ENCODE measurements around the gene CPLX3. TPM values are rescaled to one million over a fixed set of nuclear protein-coding genes. Genes with fewer than 3 reads are reported as not detected.

CPLX3 gene
- total RNA-seq, 2 donors from 2014 or later, result 0.15 to 0.19 TPM

DNA sequence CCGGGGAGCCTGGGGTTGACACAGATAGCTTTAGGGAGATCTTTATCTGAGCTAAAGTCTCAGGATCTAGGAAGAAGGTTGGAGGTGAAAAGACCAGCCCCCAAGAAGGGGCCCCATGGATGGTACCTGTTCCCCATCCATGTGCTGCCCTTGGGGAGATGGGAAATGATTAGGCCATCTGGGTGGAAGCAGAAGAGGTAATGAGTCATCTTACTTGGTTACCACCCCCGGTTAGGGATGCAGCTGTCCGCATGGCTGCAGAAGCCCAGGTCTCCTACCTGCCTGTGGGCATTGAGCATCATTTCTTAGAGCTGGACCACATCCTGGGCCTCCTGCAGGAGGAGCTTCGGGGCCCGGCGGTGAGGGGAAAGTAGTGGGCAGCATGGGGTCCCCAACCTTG, 3.1 kb upstream of the CPLX3 start:
- Mint-ChIP-seq H3K36me3 (ENCODE audit: low read depth) (no peaks in the 10 kb centered on the region), H3K27ac (no peak overlapping the region)
- no peak for ATAC-seq (replicated peaks)

DNA sequence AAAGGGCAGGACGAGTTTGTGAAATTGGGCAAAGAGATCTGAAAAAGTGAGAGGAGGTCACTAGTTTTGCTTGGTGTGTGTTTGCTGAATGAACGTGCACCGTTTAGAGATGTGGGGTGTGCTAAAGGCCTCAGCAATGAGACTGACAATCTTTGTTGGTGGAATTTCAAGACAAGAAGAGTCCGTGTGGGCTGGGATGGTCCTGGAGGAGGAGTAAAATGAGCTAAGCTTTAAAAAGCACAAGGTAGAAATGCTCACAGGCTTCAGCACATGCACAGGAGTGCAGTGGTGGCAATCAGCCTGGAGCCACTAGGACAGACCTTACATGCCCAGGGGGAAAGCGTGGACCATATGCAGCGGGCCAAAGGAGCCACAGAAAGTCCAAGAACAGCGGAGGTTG, 1.5 kb upstream of the CPLX3 start:
- Mint-ChIP-seq H3K36me3 (ENCODE audit: low read depth) (no peaks in the 10 kb centered on the region), H3K27ac (no peak overlapping the region), H3K4me3 (no peak overlapping the region), H3K27me3 (peaks cover 14% of the 10 kb centered on the region), H3K4me1 (peaks cover 5% of the 10 kb centered on the region), H3K9me3 (no peaks in the 10 kb centered on the region)
- ATAC-seq (replicated peaks), result no peak

More for the DNA sequence above, 3.1 kb upstream of the CPLX3 start:
- no peak overlapping the region for H3K4me3 Mint-ChIP-seq
- peaks cover 14% of the 10 kb centered on the region for H3K27me3 Mint-ChIP-seq
- H3K9me3 Mint-ChIP-seq, result no peaks in the 10 kb centered on the region
- peaks cover 4% of the 10 kb centered on the region for H3K4me1 Mint-ChIP-seq

DNA sequence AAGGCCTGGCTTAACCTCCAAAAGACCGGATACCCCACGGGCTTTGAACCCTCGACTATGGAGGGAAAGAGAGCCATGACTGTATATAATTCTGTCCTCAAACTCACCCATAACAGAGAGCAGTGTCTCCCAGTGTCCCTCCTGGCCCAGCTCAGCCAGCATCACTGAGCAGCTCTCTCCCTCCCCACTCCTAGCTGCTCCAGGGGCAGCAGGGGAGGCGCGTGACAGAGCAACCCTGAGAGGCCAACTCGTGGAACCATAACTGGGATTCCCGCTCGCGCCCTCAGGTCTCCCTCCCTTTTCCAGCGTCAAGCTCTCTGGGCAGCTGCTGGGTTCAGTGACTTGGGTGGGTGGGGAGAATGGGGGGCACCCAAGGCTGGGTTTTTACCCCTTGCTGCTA, 561 bp upstream of the CPLX3 start:
- Mint-ChIP-seq H3K4me1 (peaks cover 5% of the 10 kb centered on the region), H3K9me3 (no peaks in the 10 kb centered on the region), H3K4me3 (no peak overlapping the region), H3K36me3 (ENCODE audit: low read depth) (no peaks in the 10 kb centered on the region), H3K27me3 (peaks cover 14% of the 10 kb centered on the region), H3K27ac (no peak overlapping the region)
- ATAC-seq (replicated peaks), result no peak

DNA sequence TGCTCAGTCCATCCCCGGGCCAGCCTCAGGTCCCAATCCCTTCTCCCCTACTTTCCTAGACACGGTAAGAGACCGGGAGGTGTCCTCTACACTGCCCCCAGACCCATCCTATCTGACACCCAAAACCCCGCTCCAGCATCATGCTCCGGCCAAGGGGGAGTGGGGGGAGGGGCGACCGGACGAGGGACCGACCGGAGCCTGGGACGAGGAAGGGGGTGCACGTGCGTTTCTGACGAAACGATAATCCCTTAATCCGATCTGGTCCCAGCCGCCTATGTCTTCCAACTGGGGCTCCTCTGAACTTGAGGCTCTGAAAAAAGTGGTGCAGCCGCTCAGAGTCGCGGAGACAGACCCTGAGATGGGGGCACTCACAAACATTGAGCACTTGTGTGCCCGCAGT, 494 bp downstream of the CPLX3 start:
- no peaks in the 10 kb centered on the region for H3K36me3 Mint-ChIP-seq (ENCODE audit: low read depth)
- no peaks in the 10 kb centered on the region for H3K9me3 Mint-ChIP-seq
- ATAC-seq (replicated peaks), result no peak
- peaks cover 14% of the 10 kb centered on the region for H3K27me3 Mint-ChIP-seq
- no peak overlapping the region for H3K27ac Mint-ChIP-seq
- peaks cover 5% of the 10 kb centered on the region for H3K4me1 Mint-ChIP-seq
- no peak overlapping the region for H3K4me3 Mint-ChIP-seq

DNA sequence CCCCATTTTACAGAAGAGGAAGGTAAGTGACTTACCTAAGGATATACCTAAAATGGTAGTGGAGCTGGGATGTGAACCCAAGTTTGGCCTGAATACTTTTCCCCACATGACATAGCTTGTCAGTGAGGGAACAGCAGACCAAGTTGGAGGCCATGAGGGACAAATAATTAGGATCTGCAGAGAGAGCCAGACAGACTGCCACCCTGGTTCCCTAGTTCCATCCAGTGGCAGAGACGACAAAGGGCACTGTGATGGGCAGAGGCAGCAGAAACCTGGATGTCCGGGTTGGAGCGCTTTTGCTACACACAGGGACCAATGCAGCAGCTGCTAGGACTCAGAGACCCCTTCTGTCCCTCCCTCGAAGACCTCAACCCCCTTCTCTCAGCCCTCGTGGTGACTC, 1.2 kb downstream of the CPLX3 start:
- H3K36me3 Mint-ChIP-seq (ENCODE audit: low read depth), result no peaks in the 10 kb centered on the region
- no peak for ATAC-seq (replicated peaks)
- peaks cover 5% of the 10 kb centered on the region for H3K4me1 Mint-ChIP-seq

DNA sequence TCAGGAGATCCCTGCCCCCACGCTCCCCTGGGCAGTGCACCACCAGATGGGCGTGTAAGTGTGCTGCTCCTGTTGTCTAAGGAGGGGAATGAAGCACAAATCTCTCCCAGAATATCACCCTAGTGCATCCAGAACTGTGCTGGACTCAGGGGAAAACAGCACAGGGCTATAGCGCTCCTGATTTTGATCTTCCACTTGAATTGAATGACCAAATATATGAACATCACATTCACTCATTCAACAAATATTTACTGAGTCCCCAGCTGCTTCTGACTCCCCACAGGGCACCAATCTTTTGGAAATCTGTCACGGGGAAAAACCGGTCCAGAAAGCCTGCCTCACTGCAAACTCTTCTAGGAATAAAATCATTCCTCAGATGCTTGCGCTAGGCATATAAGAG, 2.4 kb downstream of the CPLX3 start:
- Mint-ChIP-seq H3K36me3 (ENCODE audit: low read depth) (no peaks in the 10 kb centered on the region), H3K27me3 (peaks cover 14% of the 10 kb centered on the region), H3K4me3 (no peak overlapping the region), H3K4me1 (peaks cover 5% of the 10 kb centered on the region), H3K27ac (peak overlapping the region; percentile 17), H3K9me3 (no peaks in the 10 kb centered on the region)
- no peak for ATAC-seq (replicated peaks)

More for the DNA sequence above, 1.2 kb downstream of the CPLX3 start:
- Mint-ChIP-seq H3K9me3 (no peaks in the 10 kb centered on the region), H3K4me3 (no peak overlapping the region), H3K27me3 (peaks cover 14% of the 10 kb centered on the region), H3K27ac (no peak overlapping the region)

DNA sequence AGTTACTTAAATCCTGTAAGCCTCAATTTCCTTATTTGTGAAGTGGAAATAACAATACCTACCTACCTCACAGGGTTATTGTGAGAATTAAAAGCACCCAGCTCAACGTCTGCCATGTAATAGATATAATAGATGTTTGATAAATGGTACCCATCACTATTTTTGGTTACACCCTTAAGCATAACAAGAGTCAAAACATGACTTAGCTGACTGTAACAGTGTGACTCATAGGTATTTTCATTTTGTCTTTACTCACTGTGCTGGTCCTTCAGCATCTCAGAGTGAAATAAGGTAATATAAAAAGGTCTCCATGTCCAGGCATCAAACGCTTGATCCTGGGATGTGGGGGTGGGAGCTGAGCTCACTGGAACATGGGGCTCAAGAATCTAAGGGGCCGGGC, 3.1 kb downstream of the CPLX3 start:
- Mint-ChIP-seq H3K9me3 (no peaks in the 10 kb centered on the region), H3K36me3 (ENCODE audit: low read depth) (no peaks in the 10 kb centered on the region), H3K4me1 (peaks cover 5% of the 10 kb centered on the region), H3K27me3 (peaks cover 14% of the 10 kb centered on the region), H3K4me3 (no peak overlapping the region), H3K27ac (peak overlapping the region; percentile 76)
- ATAC-seq (replicated peaks), result peak; percentile 95

DNA sequence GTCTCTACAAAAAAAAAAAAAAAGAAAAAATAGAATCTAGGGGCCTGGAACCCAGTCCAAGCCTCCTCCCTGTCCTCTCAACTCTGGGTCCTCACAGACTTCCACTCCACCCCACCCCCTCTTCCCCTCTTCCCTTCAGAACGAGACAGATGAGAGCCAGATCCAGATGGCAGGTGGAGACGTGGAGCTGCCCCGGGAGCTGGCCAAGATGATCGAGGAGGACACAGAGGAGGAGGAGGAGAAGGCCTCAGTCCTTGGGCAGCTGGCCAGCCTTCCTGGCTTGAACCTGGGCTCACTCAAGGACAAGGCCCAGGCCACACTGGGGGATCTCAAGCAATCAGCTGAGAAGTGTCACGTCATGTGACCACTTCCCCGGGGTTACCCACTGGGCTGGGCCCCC, 3.6 kb downstream of the CPLX3 start:
- no peak for ATAC-seq (replicated peaks)
- no peaks in the 10 kb centered on the region for H3K9me3 Mint-ChIP-seq
- peaks cover 5% of the 10 kb centered on the region for H3K4me1 Mint-ChIP-seq
- peak overlapping the region; percentile 76 for H3K27ac Mint-ChIP-seq
- H3K4me3 Mint-ChIP-seq, result no peak overlapping the region
- no peaks in the 10 kb centered on the region for H3K36me3 Mint-ChIP-seq (ENCODE audit: low read depth)
- peaks cover 14% of the 10 kb centered on the region for H3K27me3 Mint-ChIP-seq

DNA sequence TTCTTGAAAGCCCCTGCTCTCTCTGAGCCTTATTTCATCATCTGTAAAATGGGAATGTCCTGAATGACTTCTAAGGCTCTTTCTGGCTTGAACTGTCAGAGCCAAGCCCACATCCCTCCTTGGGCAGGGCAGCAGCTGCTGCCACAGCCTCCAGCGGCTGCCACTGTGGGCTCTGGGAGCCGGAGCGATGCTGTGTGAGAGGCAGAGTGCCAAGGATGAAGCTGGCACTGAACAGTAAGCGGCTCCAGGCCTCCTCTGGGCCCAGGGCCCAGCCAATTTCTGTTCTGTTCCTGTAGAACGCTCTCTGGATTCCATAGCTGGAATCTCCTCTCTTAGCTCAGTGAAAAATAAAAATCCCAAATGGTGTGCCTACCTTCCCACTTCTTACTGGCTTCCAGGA, 4.4 kb downstream of the CPLX3 start:
- H3K36me3 Mint-ChIP-seq (ENCODE audit: low read depth), result peaks cover 6% of the 10 kb centered on the region
- H3K27ac Mint-ChIP-seq, result peak overlapping the region; percentile 76
- no peak for ATAC-seq (replicated peaks)
- peaks cover 14% of the 10 kb centered on the region for H3K27me3 Mint-ChIP-seq
- no peaks in the 10 kb centered on the region for H3K9me3 Mint-ChIP-seq
- no peak overlapping the region for H3K4me3 Mint-ChIP-seq
- peaks cover 11% of the 10 kb centered on the region for H3K4me1 Mint-ChIP-seq

DNA sequence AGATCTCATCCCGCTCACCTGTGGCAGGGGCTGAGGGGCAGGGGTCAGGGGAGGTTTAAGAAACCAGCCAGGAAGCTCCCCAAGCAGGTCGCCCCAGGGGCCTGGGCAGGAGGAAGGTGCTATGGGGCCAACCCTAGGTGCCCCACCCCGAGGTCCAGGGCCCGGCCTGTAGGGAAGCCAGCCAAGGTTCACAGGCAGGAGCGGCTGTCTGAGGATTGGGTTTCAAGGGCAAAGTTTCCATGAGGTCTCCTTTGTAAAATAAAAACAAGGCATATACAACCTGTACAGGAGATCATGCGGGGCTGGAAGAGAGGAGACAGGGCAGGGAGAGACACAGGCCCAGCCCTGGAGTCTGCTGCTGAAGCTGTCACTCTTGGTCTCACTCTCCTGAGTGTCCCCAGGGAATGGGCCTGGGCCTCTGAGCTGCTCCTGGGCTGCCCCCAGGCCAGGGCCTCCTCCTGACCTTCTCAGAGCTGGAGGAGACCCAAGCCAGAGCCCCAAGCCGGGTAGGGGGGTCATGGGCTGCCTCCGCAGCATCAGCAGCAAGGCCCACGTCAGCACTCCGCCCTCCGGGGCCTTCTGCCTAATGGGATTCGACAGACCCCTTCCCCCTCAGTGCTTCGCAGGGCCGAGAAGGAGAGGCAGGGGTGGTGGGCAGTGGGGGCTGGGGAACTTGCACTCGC, 5.5 kb downstream of the CPLX3 start:
- H3K27me3 Mint-ChIP-seq, result peaks cover 13% of the 10 kb centered on the region
- no peaks in the 10 kb centered on the region for H3K9me3 Mint-ChIP-seq
- no peak for ATAC-seq (replicated peaks)
- peaks cover 13% of the 10 kb centered on the region for H3K36me3 Mint-ChIP-seq (ENCODE audit: low read depth)
- H3K4me1 Mint-ChIP-seq, result peaks cover 11% of the 10 kb centered on the region
- H3K27ac Mint-ChIP-seq, result no peak overlapping the region
- H3K4me3 Mint-ChIP-seq, result no peak overlapping the region

DNA sequence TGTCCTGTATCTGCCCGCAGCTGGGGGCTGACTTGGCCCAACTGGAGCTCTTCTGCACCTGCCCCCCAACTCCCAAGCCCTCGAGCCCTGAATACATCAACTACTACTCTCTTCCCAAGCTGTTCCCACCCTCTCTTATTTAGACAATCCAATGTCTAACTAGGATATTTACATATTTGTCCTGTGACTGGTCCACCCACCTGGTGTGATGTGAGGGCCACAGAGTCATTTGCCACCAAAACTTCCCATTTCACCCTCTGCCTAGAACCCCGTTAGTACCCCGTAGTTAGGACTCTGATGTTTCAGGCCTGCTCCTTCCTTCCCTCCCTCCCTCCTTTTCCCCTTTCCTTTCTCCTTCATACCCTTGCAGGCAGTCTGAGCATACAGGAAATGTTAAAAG, 6.4 kb downstream of the CPLX3 start:
- peak overlapping the region; percentile 56 for H3K27ac Mint-ChIP-seq

DNA sequence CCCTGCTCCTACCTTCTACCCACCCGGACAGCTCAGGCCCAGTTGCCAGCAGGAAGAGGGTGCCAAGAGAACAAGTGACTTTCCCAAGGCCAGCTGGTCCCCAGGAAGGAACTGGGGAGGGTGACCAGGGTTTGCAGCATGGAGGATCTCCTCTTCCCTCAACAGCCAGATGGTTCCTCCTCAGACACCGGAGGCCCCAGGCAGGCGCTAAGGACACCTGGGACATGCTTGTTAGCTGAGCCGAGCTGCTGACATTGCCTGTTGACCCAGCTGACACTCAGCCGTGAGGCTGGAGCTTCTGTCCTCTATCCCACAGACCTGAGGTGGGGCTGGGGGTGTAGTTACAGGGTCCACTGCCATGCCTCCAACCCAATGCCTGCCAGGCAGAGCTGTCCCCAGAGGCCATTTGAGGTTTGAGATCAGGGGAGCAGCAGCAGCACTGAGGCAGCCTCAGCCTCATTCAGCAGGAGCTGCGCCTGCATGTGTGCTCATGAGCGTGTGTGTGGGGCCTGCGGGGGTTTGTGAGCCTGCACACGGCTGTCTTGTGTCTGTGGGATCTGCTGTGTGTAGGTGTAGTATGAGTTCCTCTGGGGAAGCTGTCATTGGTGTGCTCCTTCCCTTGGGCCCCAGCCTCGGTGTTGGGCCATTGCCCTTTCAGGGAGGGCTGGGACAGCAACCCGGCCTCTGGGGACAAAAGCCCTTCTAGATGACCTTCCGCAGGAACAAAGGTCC, 7.1 kb downstream of the CPLX3 start:
- Mint-ChIP-seq H3K9me3 (no peaks in the 10 kb centered on the region), H3K4me1 (peaks cover 11% of the 10 kb centered on the region), H3K4me3 (no peak overlapping the region), H3K36me3 (ENCODE audit: low read depth) (peaks cover 22% of the 10 kb centered on the region), H3K27me3 (no peaks in the 10 kb centered on the region), H3K27ac (no peak overlapping the region)
- ATAC-seq (replicated peaks), result no peak

More for the DNA sequence above, 6.4 kb downstream of the CPLX3 start:
- Mint-ChIP-seq H3K4me1 (peaks cover 11% of the 10 kb centered on the region), H3K9me3 (no peaks in the 10 kb centered on the region), H3K36me3 (ENCODE audit: low read depth) (peaks cover 22% of the 10 kb centered on the region), H3K4me3 (no peak overlapping the region), H3K27me3 (peaks cover 5% of the 10 kb centered on the region)
- ATAC-seq (replicated peaks), result no peak

DNA sequence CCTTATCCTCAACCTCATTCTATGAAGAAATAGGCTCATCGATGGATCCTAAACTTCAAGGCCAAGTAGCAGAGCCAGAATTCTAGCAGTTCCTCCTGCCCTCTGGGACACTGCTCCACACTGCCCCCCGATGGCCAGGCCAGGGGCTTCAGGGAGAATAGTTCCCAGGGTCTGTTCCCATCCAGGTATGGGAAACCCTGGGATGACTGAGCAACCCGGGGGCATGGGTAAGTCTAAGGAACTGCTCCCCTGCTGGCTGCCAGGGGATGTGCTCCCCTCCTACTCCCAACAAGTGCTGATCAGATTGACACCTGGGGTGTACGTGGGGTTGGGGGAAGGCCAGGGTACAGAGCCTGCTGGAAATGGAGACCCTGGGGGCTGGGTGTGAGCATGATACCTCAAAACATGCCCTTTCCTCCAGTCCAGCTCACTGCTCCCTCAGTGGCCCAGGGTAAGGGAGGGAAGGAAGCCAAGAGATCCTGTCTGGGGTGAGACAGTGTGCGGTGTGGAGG, 8.9 kb downstream of the CPLX3 start:
- Mint-ChIP-seq H3K9me3 (no peaks in the 10 kb centered on the region), H3K36me3 (ENCODE audit: low read depth) (peaks cover 28% of the 10 kb centered on the region), H3K27ac (peak overlapping the region; percentile 24), H3K4me3 (no peak overlapping the region), H3K27me3 (no peaks in the 10 kb centered on the region), H3K4me1 (peaks cover 6% of the 10 kb centered on the region)
- peak; percentile 61 for ATAC-seq (replicated peaks)

DNA sequence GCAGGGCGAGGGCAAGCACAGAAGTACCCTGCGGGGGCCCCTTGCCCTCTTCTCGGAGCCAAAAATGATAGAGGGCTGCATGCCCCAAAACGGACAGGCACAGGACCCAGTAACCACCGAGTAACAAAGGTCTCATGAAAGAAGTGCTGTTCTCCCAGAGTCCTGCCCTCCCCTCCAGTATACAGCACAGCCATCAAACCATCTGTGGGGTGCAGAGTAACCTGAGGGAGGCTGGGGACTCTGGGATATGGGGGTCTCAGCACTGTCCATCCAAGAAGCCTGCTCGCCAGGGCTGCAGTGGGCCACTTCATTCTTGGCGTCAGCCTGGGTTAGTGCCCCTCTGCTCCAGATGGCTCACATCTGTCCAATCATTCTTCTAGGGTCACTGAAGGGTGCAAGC, 10.4 kb downstream of the CPLX3 start:
- no peak for ATAC-seq (replicated peaks)
- Mint-ChIP-seq H3K27me3 (no peaks in the 10 kb centered on the region), H3K4me3 (no peak overlapping the region), H3K36me3 (ENCODE audit: low read depth) (peaks cover 39% of the 10 kb centered on the region), H3K4me1 (peaks cover 17% of the 10 kb centered on the region), H3K27ac (no peak overlapping the region), H3K9me3 (no peaks in the 10 kb centered on the region)

DNA sequence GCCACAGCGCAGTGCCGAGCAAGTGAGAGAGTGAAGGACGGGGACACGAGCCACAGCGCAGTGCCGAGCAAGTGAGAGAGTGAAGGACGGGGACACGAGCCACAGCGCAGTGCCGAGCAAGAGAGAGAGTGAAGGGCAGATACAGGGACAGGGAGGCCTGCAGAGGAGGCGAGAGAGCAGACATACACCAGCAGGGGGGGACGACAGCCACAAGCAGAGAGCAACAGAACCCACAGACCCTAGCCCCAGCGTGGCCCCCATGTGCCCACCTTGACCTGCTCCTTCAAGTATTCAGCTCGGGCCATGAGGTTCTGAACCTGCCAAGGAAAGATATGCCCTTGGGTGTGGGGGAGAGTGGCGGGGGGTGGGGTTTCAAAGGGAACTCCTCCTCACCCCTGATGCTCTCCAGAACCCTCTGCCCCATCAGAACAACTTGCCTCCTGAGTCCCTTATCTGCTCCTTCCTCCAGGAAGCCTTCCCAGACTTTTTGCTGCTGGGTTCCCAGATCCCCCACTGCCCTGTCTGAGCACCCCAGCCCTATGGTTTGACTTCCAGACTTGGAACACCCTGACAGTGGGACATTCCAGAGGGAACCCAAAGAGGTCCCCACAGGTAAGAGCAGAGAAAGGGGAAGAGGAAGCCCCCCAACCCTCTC, 11.2 kb downstream of the CPLX3 start:
- Mint-ChIP-seq H3K4me1 (peaks cover 18% of the 10 kb centered on the region), H3K27ac (peak overlapping the region; percentile 56), H3K9me3 (no peaks in the 10 kb centered on the region), H3K4me3 (no peak overlapping the region), H3K27me3 (no peaks in the 10 kb centered on the region), H3K36me3 (ENCODE audit: low read depth) (peaks cover 43% of the 10 kb centered on the region)
- no peak for ATAC-seq (replicated peaks)

Data from activated T-helper 17 cell treated with anti-CD3 and anti-CD28 coated beads, Interleukin-2, amount 50 U/mL, for 72 hours (primary cell).